Dedifferentiated amniotic fluid mesenchymal stem cell (primary cell): Measurements from ENCODE around the gene NOL9.

Experiments
- DNase-seq: peaks from one replicate; pipeline ENCODE4 v3.0.0-alpha.2; 2016; ENCODE audit errors: extremely low spot score

Gene NOL9

DNA sequence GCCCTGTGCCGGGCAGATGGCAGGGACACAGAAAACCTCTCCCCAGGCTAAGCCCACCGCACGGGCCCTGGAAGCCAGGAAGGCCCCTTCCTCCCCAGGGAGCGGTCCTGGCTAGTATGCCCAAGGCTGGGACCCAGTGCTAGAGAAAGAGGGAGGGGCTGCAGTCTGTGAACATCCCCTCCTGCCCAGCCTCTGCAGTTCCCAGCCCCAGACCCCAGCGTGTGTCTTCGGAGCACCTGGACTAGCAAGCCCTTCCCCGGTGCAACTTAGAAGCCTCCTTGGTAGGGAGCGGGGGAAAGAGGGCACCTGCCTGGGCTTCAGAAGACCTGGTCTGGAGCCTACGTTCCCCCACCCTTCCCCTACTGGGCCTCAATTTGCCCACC, 64.9 kb downstream of the NOL9 start:
- DNase-seq, result no peak

DNA sequence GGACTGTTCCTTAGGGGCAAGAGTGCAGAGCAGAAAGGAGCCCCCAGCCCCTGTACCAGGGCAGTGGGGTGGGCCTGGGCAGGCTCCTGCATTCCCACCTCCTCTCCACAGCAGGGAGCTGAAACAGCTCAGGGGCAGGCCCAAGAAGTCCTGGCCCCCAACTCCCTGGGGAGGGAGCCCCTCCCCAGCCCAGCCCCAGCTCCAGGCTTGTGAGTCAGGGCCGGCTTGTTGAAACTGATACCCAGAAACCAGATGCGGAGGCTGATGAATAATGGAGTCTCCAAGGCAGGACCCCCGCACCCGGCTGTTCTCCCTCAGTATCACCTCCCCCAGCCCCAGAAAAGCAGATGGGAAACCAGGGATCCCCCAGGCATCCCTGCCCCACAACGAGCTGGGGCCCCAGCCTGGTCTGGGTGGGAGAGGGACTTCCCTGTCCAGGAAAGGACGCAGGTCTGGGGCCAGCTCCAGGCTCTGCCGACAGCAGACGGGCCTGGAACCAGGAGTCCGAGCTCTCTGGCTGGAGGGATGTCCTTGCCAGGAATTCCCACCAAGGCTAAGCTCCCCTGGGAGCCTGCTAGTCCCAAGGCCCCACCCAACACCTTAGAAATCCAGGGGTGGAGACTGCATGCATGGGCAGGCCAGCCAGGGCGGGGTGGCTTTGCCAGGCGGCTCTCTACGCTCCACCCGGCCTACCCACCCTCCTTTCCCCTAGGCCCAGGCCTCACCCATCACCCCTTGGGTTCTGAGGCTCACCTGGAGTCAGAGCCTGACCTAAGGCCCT, 65.5 kb downstream of the NOL9 start:
- no peak for DNase-seq

DNA sequence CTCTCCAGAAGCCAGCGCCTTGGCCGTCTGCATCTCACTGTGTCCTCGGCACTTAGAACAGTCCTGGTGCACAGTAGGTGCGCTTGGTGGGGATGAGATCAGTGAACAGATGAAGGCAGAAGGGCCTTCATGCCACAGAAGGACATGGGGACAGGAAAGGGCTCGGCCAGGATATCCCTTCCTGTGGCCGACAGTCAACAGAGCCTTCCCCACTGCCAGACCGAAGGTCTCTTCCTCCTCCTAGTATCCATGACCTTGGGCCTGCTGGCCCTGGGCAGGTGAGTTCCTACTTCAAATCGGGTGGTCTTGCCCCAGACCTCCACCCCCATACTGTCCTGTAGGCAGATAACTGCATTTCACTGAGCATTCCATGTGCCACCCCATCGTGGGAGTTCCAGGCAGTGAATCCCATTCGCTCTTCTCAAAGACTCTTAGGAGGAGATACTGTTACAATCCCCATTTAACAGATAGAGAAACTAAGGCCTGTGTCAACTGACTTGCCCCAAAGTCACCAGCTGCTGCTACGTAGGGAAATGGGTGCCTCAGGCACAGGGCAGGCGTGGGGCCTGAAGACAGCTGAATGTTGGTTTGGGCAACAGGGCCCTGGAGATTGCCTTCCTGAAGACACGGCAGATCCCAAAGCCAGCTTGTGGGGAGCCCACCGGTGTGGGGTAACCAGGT, 66.4 kb downstream of the NOL9 start:
- DNase-seq, result no peak

DNA sequence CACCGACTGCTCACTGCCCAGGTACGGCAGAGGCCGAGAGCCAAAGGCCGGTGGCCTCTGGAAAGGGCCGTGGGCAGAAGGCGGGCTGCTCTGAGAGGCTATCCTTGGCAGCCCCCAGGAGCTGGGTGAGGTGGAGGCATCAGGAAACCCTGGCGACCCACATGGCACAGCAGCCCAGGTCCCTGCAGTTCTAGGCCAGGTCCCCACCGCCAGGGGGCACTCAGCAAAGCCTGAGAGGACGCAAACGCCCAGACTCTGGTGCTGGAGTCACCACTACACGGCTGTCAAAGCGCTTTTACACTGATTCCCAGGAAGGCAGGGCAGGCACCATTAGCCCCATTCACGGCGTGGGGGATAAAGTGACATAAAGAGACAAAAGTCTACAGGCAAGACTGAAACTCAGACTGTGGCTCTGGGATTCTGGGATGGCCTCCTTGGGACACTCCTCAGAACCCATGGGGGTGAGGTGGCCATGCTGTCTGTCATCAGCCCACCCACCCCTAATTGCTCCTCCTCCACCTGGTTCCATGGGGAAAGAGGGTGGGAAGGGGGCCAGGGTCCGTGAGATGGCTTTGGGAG, 67.8 kb downstream of the NOL9 start:
- DNase-seq, result peak; percentile 84

DNA sequence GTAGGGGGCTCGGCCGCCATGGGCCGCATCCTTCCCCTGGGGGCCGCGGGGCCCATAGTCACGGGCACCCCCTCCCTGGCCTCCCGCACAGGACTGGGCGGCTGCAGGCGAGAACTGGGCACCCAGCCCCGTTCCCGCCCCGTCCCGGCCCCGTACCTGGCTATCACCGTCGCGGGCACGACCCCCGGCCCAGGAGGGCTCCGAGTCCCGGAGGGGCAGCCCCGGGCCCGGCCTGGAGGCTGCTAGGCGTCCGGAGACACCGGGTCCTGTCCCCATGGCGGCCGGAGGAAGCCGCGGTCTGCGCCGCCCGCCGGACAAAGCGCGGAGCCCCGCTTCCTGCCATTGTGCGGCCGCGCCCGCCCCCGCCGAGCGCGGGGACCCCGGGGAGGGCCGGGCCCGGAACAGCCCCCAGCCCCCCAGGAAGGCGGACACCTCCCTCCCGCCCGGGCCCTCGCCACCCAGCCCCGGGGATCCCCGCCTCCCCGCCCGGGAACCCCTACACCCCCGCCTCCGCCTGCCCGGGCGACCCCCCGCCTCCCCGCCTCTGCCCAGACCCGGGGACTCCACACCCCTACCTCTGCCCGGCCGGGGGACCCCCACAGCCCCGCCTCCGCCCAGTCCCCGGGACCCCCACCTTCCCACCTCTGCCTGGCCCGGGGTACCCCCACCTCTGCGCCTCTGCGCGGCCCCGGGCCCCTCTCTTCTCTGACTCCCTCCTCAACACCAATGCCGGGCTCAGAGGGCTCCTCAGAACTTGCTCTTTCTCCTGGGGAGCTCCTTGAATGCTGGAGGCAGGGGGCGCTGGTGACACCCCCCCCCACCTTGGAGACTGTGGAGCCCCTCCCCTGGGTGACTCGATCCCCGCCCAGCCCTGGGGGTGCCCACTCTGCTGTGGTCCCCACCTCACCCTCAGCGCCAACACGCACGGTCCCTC, 68.9 kb downstream of the NOL9 start:
- no peak for DNase-seq

DNA sequence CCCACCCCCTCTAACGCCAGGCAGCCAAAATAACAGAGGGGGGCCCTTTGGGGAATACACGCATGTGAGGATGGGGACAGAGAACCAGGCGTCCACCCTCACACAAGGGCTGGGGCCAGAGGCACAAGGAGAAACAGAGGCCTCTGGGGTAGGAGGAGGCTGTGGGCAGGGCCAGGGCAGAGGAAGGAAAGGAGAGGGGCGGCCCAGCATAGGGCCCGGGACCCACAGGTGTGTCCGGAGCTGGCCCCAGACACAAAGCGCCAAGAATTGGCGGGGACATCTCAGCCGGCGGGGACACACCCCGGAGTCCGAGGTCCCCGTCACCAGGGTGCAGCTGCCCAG, 69.5 kb downstream of the NOL9 start:
- DNase-seq, result no peak

DNA sequence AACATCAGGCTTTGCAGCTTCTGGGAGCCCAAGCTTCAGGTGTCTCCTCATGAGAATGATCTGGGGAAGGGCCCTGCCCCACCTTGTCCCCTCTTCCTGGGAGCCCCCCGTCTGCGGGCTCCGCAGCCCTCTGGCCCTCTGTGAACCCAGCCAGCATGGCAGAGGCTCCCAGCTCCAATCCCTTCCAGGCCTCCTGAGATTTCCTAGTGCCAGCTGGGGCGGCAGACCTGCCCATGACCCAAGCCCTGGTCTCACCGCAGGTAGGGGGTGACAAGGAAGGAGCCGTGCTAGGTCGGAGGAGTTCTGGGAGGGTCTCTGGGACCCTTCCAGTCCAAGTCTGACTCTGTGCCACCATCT, 70.6 kb downstream of the NOL9 start:
- DNase-seq, result no peak

DNA sequence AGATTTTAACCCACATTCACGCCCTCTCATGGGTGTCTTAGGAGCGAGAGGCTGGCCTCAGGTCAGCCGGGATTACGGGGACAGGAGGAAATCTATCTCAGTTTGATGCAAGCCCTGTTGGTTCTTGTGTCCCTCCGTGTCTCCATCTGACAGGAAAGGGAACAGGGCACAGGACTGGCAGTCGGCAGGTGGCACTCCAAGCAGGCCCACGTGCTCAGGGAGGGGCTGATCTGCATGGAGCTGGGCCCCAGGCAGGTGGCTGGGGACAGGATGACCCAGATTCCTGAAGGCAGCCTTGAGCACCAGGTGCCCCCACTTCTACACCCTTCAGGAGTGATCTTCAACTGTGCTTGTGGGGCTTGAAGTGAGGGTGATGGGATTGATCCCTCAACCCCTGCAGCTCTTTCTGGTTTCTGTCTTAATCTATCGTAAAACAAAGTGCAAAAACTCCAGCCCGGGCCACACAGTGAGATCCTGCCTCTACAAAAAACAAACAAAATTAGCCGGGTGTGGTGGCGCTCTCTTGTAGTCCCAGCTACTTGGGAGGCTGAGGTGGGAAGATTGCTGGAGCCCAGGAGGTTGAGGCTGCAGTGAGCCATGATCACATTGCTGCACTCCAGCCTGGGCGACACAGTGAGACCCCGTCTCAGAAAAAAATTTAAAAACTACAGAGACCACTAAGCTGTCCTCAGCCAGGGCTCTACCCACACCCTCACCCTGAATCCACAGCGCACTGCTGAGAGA, 71.1 kb downstream of the NOL9 start:
- no peak for DNase-seq

DNA sequence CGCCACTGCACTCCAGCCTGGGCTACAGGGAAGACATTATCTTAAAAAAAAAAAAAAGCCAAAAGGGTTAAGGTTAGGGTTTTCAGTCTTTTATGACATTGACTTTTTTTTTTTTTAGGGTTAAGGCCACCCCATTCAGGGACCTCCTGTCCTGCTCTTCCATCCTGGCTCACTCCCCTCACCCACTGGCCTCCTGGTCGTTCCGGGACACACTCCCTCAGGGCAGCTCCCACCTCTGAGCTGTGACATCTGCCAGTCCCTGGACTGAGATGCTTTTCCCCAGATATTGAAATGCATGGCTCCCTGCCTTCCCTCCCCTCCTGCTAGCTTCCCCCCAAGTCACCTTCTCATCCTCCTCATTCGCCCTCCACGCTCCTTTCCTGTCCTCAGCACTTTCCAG, 72.5 kb downstream of the NOL9 start:
- no peak for DNase-seq

DNA sequence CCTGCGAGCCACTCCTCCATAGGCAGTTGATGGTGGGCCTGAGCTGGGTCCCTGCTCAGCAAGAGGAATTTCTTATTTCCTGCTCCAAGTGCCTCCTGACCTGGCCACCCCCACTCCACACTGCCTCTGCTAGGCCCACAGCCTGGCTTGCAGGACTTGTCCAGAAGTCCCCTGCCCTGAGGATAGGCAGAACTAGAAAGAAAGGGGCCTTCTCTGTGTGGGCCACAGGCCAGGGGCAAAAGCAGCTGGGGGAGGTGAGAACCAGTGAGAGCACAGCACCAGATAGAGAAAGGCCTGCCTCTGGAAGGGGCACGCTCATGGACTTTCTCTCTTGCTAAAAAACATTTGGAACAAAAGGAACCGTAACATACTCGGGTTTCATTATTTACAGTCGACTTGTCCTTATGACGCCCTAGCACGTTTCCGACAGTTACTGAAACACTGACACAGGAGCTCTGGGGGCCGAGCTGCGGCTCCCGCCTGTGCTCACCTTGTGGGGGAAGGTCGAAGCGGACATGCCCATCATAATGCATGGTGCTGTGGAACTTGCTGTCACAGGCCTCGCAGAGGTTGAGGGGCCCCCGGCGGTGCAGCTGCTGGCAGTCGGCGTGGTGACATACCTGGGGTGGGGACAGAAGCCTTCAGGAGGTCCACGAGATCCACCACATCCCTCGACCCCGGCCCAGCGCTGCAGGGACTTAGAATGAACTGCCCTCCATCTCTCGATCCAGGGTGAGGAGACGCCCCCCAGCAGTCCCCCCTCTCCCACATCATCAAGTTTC, 77.1 kb downstream of the NOL9 start:
- no peak for DNase-seq

DNA sequence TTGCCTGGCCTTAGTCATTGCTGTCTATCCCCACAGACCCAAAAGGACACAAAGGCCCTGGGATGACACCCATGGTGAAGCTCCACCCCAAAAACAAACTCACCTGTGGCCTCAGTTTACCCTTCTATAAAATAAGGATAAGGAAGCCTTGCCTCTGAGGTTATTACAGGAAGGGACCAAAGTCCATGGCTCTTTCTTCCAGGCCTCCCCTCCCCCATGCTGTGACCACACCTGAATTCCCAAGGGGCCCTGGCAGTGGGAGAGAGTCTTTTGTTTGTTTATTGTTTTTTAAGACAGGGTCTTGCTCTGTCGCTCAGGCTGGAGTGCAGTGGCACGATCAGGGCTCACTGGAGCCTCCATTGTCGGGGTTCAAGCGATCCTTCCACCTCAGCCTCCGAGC, 77.8 kb downstream of the NOL9 start:
- no peak for DNase-seq

DNA sequence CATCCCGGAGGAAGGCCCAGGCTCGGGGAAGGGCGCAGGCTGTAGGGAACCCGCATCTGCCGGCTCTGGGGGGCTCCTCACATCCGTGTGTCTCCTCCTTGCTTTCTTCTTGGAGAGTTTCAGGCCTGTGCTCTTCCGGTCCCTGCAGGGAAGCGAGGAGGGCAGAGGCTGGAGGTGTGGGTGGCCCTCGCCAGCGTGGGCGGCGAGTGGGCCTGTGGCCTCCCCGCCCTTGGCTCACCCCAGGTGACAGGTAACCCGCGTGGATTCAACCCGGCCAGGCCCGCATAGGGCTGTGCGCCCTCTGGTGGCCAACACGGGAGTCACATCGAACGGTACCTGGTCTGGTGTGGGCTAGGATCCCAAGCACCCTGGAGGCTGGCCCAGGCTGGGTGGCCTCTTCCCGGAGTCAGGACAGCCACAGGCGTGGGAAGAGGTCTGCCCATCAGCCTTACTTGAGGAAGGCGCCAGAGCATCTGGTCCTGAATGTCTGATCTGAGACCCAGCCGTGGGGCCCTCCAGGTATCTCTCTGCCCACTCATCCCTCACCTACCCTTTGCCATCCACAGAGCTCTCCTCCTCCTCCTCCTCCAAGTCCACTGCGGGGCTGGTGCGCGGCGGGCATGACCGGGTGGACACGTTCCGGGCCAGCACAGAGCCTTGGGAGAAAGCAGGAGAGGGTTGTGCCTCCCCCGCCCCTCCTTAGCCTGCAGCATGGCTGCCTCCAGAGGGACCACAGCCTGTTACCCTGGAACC, 78.8 kb downstream of the NOL9 start:
- DNase-seq, result no peak

DNA sequence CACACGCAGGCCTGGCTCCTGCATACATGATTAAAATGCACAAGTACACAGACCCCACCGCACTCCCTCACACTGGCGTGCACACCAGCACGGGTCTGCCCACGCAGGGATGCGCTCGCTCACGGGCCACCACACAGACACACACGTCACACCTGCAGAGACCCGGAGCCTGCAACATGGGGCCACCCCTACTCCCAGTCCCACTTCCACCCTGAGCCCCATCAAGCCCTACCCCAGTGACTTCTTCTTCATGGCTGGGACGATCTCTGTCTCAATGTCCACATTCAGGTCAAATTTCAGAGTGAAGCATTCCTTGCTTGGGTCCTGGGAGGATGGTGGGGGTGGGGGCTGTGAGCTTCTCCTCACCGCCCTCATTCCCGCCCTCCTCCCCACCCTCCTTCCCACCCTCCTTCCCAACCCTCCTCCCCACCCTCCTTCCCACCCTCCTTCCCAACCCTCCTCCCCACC, 79.5 kb downstream of the NOL9 start:
- no peak for DNase-seq

DNA sequence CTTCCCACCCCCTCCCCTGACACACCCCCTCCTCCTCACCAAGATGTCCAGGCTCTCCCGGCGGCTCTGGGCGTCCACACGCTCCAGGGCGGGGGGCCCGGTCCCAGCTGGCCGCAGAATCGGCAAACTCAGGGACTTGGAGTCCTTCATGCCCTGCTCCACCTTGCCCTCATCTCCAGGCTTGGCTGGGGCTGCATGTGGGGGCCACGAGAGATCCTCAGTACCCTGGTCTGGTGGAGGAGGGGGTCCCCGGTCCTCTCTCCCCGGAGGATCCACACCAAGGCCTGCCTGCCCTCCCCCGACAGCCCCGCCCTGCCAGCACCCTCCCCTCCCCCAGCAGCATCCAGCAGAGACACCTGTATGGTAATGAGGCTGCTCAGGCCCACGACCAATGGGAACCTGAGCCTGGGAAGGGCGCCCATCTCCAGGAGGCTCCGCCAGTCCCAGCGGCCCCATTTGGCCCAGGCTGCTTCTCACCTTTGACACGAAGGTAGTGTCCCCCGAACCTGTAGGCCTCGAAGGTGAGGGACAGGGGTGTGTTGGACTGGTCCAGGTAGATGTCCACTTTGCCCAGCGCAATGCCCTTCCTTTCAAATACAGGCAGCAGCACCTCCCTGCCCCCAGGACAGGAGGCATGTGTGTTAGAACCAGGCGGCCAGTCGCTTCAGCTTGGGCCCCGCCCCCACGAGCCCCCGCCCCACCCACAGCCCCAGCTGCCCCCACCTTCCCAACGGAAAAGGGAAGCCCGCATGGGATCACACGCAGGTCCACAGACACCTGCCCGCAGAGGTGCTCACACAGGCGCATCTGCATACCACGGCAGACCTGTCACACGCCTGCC, 80.1 kb downstream of the NOL9 start:
- no peak for DNase-seq

DNA sequence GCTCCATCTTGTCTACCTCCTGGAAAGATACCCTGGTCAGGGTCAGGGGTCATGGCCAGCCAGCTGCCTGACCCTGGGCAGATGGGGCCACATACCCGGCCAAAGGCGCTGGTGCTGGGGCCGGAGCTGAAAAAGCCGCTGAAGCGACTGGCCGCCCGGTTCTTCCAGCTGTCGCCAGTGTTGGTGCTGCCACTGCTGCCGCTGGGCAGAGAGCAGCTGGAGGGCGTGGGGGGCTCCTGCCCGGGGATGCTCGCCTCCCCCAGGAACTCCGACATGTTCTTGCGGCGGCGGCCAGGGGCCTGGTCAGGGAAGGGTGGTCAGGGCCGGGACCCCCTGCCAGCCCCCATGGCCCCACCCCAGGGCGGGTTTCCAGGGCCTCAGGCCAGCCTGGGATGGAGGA, 81.2 kb downstream of the NOL9 start:
- no peak for DNase-seq

DNA sequence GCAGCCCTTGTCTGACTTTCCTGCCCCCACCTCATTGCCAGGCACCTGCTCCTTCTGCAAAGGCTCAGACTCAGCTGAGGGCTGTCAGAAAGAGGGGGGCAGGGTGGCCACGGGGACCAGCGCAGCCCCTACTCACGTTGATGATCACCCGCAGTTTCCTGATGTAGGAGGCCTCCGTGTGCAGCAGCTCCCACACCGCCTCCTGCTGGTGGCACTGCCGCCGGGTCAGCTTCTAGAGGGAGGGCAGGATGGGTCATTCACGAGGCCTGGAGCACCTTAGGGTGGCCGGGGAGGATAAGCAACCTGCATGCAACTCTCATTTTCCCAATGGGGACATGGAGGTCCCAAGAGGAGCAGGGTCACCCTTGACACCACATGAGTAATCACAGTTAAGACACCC, 81.9 kb downstream of the NOL9 start:
- DNase-seq, result no peak

DNA sequence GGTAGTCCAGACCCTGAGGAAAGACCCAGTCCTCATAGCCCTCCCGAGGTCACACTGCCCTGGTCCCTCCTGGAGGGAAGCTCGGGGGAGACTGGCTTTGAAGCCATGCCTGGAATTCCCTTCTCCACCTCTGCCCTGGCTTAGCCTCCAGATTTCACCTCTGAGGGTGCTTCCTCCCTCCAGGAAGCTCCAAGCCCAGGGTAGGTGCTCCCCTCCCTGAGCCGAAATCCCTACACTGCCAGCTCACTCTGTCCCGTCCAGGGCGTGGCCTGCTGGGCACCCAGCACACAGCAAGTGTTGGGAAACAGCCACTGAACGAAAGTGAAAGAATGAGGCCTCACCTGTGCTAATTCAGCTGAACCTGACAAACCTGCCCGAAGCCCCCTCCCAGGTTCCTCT, 82.3 kb downstream of the NOL9 start:
- DNase-seq, result no peak
